Activated T-cell treated with anti-CD3 and anti-CD28 coated beads for 4 hours (primary cell): ENCODE data around the gene CNTFR.
"Not testable (repeated sequence)": the region's sequence is repeated elsewhere in the genome, so short reads cannot be mapped to it uniquely, and the experiment has no call there.

Experiments used
- DNase-seq: peaks from one replicate; pipeline ENCODE4 v3.0.0-alpha.2; 2020

The CNTFR gene

GRCh38 chr9:34589636-34590380 is at the start of gene CNTFR:
TSS of gene CNTFR (minus strand) at chr9:34589724. CDS start at chr9:34568981, 20,743 bp downstream.
- no peak for DNase-seq

GRCh38 chr9:34639322-34639721 is 49.8 kb upstream of the CNTFR start:
- DNase-seq: not testable (repeated sequence)

- DNase-seq: no peak
Measured at GRCh38 chr9:34638138-34638445, 48.6 kb upstream of the CNTFR start.

GRCh38 chr9:34637356-34638137 is 48.0 kb upstream of the CNTFR start, which contains the start of gene SIGMAR1:
TSS of gene SIGMAR1 (minus strand) at chr9:34637787. CDS start at chr9:34637697, 90 bp downstream.
- peak; percentile 90 for DNase-seq

GRCh38 chr9:34636791-34637355 is 47.3 kb upstream of the CNTFR start:
- DNase-seq: no peak

- DNase-seq: no peak
Measured at GRCh38 chr9:34635556-34635955, 46.0 kb upstream of the CNTFR start.

- no peak for DNase-seq
Measured at GRCh38 chr9:34634551-34635248, 45.2 kb upstream of the CNTFR start.

- DNase-seq: peak; percentile 71
Measured at GRCh38 chr9:34633851-34634550, 44.5 kb upstream of the CNTFR start.

GRCh38 chr9:34633166-34633565 is 43.6 kb upstream of the CNTFR start:
- DNase-seq: no peak

GRCh38 chr9:34630402-34631154 is 41.1 kb upstream of the CNTFR start:
- DNase-seq: no peak

GRCh38 chr9:34629491-34629808 is 39.9 kb upstream of the CNTFR start:
- no peak for DNase-seq

GRCh38 chr9:34628656-34629490 is 39.3 kb upstream of the CNTFR start, which contains the start of gene ARID3C:
TSS of gene ARID3C (minus strand) at chr9:34629066. CDS start at chr9:34628014, 1,052 bp downstream.
- DNase-seq: no peak

GRCh38 chr9:34627716-34628655 is 38.5 kb upstream of the CNTFR start:
- DNase-seq: no peak

- no peak for DNase-seq
Measured at GRCh38 chr9:34625186-34625486, 35.6 kb upstream of the CNTFR start.

GRCh38 chr9:34624475-34625185 is 35.1 kb upstream of the CNTFR start:
- no peak for DNase-seq

GRCh38 chr9:34623374-34624235 is 34.1 kb upstream of the CNTFR start:
- DNase-seq: no peak

GRCh38 chr9:34620061-34620994 is 30.8 kb upstream of the CNTFR start, which contains the start of gene DCTN3:
TSS of gene DCTN3 (minus strand) at chr9:34620495. CDS start at chr9:34620464, 31 bp downstream.
- DNase-seq: peak; percentile 85
